ENCODE data around the gene SRRM4. TPM values are rescaled to one million over a fixed set of nuclear protein-coding genes. Genes with fewer than 3 reads are reported as not detected.

The SRRM4 gene
- polyA plus RNA-seq, 1 donor from 2014 or later, result 9.9 TPM

- Histone ChIP-seq H3K27ac (ENCODE audit: low read length) (no peak overlapping the region), H3K27me3 (ENCODE audit: insufficient read depth, low read depth, low read length) (no peaks in the 10 kb centered on the region), H3F3A (ENCODE audit: insufficient read depth, low read length, poor library complexity, severe bottlenecking) (no peaks in the 10 kb centered on the region), H3K4me2 (ENCODE audit: low read length) (no peak overlapping the region), H3K9me2 (ENCODE audit: insufficient read depth, low read length) (no peaks in the 10 kb centered on the region), H4K20me1 (ENCODE audit: insufficient read depth) (no peaks in the 10 kb centered on the region), H3K9ac (ENCODE audit: low read length) (no peak overlapping the region), H2AFZ (ENCODE audit: low read depth, low read length) (no peak overlapping the region), H3K9me3 (ENCODE audit: low read length) (peaks cover 8% of the 10 kb centered on the region), H3K36me3 (ENCODE audit: insufficient read depth, low read length) (peaks cover 14% of the 10 kb centered on the region), H3K79me2 (replicated peaks; ENCODE audit: insufficient read depth, low read length) (no peaks in the 10 kb centered on the region), H3K4me3 (ENCODE audit: low read length) (no peak overlapping the region)
- no peak for TF ChIP-seq EP300 (conservative IDR thresholded peaks at IDR 0.05; ENCODE audit: poor library complexity, severe bottlenecking)
- TF ChIP-seq TAF1 (IDR thresholded peaks at IDR 0.05; ENCODE audit: low read depth), result no peak
- no peak for TF ChIP-seq RAD21 (conservative IDR thresholded peaks at IDR 0.05)
- no peak for TF ChIP-seq EZH2 (IDR thresholded peaks at IDR 0.05; ENCODE audit: borderline replicate concordance, insufficient read depth, low read length, poor library complexity, severe bottlenecking)
- no peak for TF ChIP-seq REST (IDR thresholded peaks at IDR 0.05; ENCODE audit: borderline replicate concordance)
- TF ChIP-seq CTCF (IDR thresholded peaks at IDR 0.05; ENCODE audit: poor library complexity, severe bottlenecking), result no peak
- TF ChIP-seq POLR2AphosphoS5 (IDR thresholded peaks at IDR 0.05), result no peak
- no peak for TF ChIP-seq SMC3 (conservative IDR thresholded peaks at IDR 0.05; ENCODE audit: poor library complexity)
- TF ChIP-seq MXI1 (conservative IDR thresholded peaks at IDR 0.05; ENCODE audit: poor library complexity, severe bottlenecking), result no peak
These were observed 170.2 kb downstream of the SRRM4 start for GRCh38 chr12:119151445-119152026.

GRCh38 chr12:119153477-119154434 lies 172.4 kb downstream of the SRRM4 start:
- no peaks in the 10 kb centered on the region for H4K20me1 ChIP-seq (ENCODE audit: insufficient read depth)
- no peaks in the 10 kb centered on the region for H3F3A ChIP-seq (ENCODE audit: insufficient read depth, low read length, poor library complexity, severe bottlenecking)
- TF ChIP-seq SMC3 (conservative IDR thresholded peaks at IDR 0.05; ENCODE audit: poor library complexity) (no peak), RAD21 (conservative IDR thresholded peaks at IDR 0.05) (no peak), POLR2AphosphoS5 (IDR thresholded peaks at IDR 0.05) (no peak), REST (IDR thresholded peaks at IDR 0.05; ENCODE audit: borderline replicate concordance) (no peak), TAF1 (IDR thresholded peaks at IDR 0.05; ENCODE audit: low read depth) (no peak), MXI1 (conservative IDR thresholded peaks at IDR 0.05; ENCODE audit: poor library complexity, severe bottlenecking) (no peak), EZH2 (IDR thresholded peaks at IDR 0.05; ENCODE audit: borderline replicate concordance, insufficient read depth, low read length, poor library complexity, severe bottlenecking) (no peak), CTCF (IDR thresholded peaks at IDR 0.05; ENCODE audit: poor library complexity, severe bottlenecking) (no peak), EP300 (conservative IDR thresholded peaks at IDR 0.05; ENCODE audit: poor library complexity, severe bottlenecking) (no peak)
- H3K4me2 ChIP-seq (ENCODE audit: low read length), result no peak overlapping the region
- no peak overlapping the region for H3K9ac ChIP-seq (ENCODE audit: low read length)
- H3K27me3 ChIP-seq (ENCODE audit: insufficient read depth, low read depth, low read length), result no peaks in the 10 kb centered on the region
- peaks cover 8% of the 10 kb centered on the region for H3K9me3 ChIP-seq (ENCODE audit: low read length)
- no peak overlapping the region for H3K4me3 ChIP-seq (ENCODE audit: low read length)
- H3K27ac ChIP-seq (ENCODE audit: low read length), result no peak overlapping the region
- no peaks in the 10 kb centered on the region for H3K9me2 ChIP-seq (ENCODE audit: insufficient read depth, low read length)
- peaks cover 14% of the 10 kb centered on the region for H3K36me3 ChIP-seq (ENCODE audit: insufficient read depth, low read length)
- no peaks in the 10 kb centered on the region for H3K79me2 ChIP-seq (replicated peaks; ENCODE audit: insufficient read depth, low read length)
- H2AFZ ChIP-seq (ENCODE audit: low read depth, low read length), result no peak overlapping the region
